ENCODE measurements around the gene ZMYND15. TPM values are rescaled to one million over a fixed set of nuclear protein-coding genes. Genes with fewer than 3 reads are reported as not detected.

ZMYND15 gene
- polyA plus RNA-seq, 1 donor from 2014 or later: not detected

DNA sequence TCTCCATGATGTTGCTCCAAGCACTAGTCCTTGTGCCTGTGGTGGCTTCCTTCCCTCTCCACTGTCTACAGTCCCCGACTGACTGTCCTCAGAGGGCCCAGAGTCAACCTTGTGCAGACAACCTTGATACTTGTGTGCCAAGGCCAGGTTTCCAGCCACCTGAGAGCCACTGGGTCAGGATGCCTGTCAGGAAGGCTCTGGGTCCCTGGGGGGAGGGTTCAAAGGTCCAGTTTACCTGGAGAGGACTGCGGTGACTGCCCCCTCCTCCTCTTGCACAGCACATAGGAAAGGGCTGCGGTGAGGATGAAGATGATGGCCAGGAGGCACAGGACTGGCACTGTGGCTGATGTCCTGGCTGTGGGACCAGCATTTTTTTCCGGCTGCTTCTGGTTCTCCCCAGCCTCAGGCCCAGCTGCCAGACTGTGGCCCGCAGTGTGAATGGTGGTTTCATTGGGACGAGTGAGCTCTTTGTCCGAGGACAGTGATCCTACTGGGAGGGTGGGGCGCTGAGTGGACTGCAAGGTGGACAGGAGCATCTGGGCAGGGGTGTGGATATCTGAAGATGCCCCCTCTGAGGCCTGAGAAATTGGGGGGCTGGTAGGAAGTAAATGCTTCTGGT is 4.7 kb upstream of the ZMYND15 start:
- Histone ChIP-seq H3K27ac (ENCODE audit: low read length) (no peak overlapping the region), H3K9ac (ENCODE audit: low read length) (no peak overlapping the region), H2AFZ (ENCODE audit: low read depth, low read length) (no peak overlapping the region), H3F3A (ENCODE audit: insufficient read depth, low read length, poor library complexity, severe bottlenecking) (no peaks in the 10 kb centered on the region), H3K27me3 (ENCODE audit: insufficient read depth, low read depth, low read length) (peaks cover 33% of the 10 kb centered on the region), H3K9me3 (ENCODE audit: low read length) (no peaks in the 10 kb centered on the region), H3K4me2 (ENCODE audit: low read length) (no peak overlapping the region), H4K20me1 (ENCODE audit: insufficient read depth) (no peaks in the 10 kb centered on the region), H3K79me2 (replicated peaks; ENCODE audit: insufficient read depth, low read length) (no peaks in the 10 kb centered on the region), H3K36me3 (ENCODE audit: insufficient read depth, low read length) (no peaks in the 10 kb centered on the region), H3K4me3 (ENCODE audit: low read length) (no peak overlapping the region), H3K9me2 (ENCODE audit: insufficient read depth, low read length) (no peaks in the 10 kb centered on the region)
- TF ChIP-seq SMC3 (conservative IDR thresholded peaks at IDR 0.05; ENCODE audit: poor library complexity): no peak
- TF ChIP-seq EP300 (conservative IDR thresholded peaks at IDR 0.05; ENCODE audit: poor library complexity, severe bottlenecking): no peak
- no peak for TF ChIP-seq RAD21 (conservative IDR thresholded peaks at IDR 0.05)
- TF ChIP-seq POLR2AphosphoS5 (IDR thresholded peaks at IDR 0.05): no peak
- TF ChIP-seq, protein P1, sequence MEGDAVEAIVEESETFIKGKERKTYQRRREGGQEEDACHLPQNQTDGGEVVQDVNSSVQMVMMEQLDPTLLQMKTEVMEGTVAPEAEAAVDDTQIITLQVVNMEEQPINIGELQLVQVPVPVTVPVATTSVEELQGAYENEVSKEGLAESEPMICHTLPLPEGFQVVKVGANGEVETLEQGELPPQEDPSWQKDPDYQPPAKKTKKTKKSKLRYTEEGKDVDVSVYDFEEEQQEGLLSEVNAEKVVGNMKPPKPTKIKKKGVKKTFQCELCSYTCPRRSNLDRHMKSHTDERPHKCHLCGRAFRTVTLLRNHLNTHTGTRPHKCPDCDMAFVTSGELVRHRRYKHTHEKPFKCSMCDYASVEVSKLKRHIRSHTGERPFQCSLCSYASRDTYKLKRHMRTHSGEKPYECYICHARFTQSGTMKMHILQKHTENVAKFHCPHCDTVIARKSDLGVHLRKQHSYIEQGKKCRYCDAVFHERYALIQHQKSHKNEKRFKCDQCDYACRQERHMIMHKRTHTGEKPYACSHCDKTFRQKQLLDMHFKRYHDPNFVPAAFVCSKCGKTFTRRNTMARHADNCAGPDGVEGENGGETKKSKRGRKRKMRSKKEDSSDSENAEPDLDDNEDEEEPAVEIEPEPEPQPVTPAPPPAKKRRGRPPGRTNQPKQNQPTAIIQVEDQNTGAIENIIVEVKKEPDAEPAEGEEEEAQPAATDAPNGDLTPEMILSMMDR (IDR thresholded peaks at IDR 0.05; ENCODE audit: poor library complexity, severe bottlenecking): no peak
- no peak for TF ChIP-seq EZH2 (IDR thresholded peaks at IDR 0.05; ENCODE audit: borderline replicate concordance, insufficient read depth, low read length, poor library complexity, severe bottlenecking)

DNA sequence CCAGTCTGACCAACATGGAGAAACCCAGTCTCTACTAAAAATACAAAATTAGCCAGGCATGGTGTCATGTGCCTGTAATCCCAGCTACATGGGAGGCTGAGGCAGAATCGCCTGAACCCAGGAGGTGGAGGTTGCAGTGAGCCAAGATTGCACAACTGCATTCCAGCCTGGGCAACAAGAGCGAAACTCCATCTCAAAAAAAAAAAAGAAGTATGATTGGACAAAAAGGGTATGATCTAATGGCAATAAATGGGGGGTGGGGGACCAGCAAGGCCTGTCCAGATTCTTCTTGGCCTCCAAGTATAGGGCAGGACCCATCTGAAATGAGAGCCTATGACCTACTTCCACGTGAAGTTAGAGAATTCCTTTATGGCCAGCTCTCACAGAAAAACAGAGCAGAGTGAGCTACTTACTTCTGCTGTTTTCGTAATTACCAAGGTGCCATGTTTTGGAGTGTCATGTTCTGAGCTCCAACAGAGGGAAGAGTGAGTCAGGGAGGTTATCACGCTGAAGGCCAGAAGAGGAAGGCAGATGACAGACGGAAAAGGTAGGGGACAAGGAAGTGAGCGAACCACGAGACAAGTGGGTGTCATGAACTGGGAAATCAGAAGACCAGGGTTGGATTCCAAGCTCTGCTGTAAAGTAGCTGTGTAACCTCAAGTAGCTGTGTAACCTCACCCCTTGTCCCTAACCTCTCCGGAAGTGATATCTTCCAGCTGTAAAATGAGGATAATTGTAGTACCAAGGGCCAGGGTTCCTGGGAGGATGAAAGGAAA is 3.6 kb upstream of the ZMYND15 start:
- Histone ChIP-seq H3K36me3 (ENCODE audit: insufficient read depth, low read length) (no peaks in the 10 kb centered on the region), H3K79me2 (replicated peaks; ENCODE audit: insufficient read depth, low read length) (no peaks in the 10 kb centered on the region), H3F3A (ENCODE audit: insufficient read depth, low read length, poor library complexity, severe bottlenecking) (no peaks in the 10 kb centered on the region), H3K27me3 (ENCODE audit: insufficient read depth, low read depth, low read length) (peaks cover 44% of the 10 kb centered on the region), H3K9me2 (ENCODE audit: insufficient read depth, low read length) (no peaks in the 10 kb centered on the region), H3K27ac (ENCODE audit: low read length) (no peak overlapping the region), H3K4me3 (ENCODE audit: low read length) (no peak overlapping the region), H4K20me1 (ENCODE audit: insufficient read depth) (no peaks in the 10 kb centered on the region), H2AFZ (ENCODE audit: low read depth, low read length) (no peak overlapping the region), H3K9ac (ENCODE audit: low read length) (no peak overlapping the region), H3K9me3 (ENCODE audit: low read length) (no peaks in the 10 kb centered on the region), H3K4me2 (ENCODE audit: low read length) (no peak overlapping the region)
- TF ChIP-seq POLR2AphosphoS5 (IDR thresholded peaks at IDR 0.05): no peak
- TF ChIP-seq TAF1 (IDR thresholded peaks at IDR 0.05; ENCODE audit: low read depth): no peak
- TF ChIP-seq RAD21 (conservative IDR thresholded peaks at IDR 0.05): no peak
- TF ChIP-seq SMC3 (conservative IDR thresholded peaks at IDR 0.05; ENCODE audit: poor library complexity): no peak
- TF ChIP-seq EP300 (conservative IDR thresholded peaks at IDR 0.05; ENCODE audit: poor library complexity, severe bottlenecking): no peak
- TF ChIP-seq, protein P1 (IDR thresholded peaks at IDR 0.05; ENCODE audit: poor library complexity, severe bottlenecking): no peak
- TF ChIP-seq EZH2 (IDR thresholded peaks at IDR 0.05; ENCODE audit: borderline replicate concordance, insufficient read depth, low read length, poor library complexity, severe bottlenecking): no peak
- TF ChIP-seq, protein P2, sequence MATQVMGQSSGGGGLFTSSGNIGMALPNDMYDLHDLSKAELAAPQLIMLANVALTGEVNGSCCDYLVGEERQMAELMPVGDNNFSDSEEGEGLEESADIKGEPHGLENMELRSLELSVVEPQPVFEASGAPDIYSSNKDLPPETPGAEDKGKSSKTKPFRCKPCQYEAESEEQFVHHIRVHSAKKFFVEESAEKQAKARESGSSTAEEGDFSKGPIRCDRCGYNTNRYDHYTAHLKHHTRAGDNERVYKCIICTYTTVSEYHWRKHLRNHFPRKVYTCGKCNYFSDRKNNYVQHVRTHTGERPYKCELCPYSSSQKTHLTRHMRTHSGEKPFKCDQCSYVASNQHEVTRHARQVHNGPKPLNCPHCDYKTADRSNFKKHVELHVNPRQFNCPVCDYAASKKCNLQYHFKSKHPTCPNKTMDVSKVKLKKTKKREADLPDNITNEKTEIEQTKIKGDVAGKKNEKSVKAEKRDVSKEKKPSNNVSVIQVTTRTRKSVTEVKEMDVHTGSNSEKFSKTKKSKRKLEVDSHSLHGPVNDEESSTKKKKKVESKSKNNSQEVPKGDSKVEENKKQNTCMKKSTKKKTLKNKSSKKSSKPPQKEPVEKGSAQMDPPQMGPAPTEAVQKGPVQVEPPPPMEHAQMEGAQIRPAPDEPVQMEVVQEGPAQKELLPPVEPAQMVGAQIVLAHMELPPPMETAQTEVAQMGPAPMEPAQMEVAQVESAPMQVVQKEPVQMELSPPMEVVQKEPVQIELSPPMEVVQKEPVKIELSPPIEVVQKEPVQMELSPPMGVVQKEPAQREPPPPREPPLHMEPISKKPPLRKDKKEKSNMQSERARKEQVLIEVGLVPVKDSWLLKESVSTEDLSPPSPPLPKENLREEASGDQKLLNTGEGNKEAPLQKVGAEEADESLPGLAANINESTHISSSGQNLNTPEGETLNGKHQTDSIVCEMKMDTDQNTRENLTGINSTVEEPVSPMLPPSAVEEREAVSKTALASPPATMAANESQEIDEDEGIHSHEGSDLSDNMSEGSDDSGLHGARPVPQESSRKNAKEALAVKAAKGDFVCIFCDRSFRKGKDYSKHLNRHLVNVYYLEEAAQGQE (IDR thresholded peaks at IDR 0.05; ENCODE audit: borderline replicate concordance): no peak
